NCI-H524 (cell line): ENCODE measurements around the gene NAALADL2.
A peak's percentile ranks its signal among the peaks of the same experiment; 100 is the strongest.

Experiments used
- DNase-seq, 2 experiments: peaks; one replicate each; lab custom pipeline; 2025; lab: John Stamatoyannopoulos, UW

Gene NAALADL2

GRCh38 chr3:175200391-175201095 lies 341.4 kb downstream of the NAALADL2 start:
- DNase-seq, result no peak

- DNase-seq, result no peak
Measured at GRCh38 chr3:175207361-175207760, 348.2 kb downstream of the NAALADL2 start.

DNA sequence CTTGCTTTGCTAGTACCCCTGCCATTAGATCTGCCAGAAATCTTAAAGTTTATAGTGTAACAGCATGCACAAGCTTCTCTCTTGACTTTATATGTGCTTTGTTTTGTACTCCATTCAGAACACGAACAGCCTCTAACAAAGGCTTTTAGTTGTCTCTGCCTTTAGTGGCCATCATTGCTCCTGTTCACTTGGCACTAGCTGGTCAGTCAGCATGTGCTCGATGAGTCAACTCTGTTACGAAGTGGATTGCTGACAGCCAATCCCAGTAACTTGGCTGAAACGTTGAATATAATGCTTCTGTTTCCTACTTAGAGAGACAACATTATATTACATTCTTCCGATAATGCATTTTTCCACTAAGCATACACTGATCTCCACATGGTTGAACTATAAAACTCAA lies 349.2 kb downstream of the NAALADL2 start:
- no peak for DNase-seq

GRCh38 chr3:175211466-175211865 lies 352.3 kb downstream of the NAALADL2 start:
- DNase-seq, result no peak

DNA sequence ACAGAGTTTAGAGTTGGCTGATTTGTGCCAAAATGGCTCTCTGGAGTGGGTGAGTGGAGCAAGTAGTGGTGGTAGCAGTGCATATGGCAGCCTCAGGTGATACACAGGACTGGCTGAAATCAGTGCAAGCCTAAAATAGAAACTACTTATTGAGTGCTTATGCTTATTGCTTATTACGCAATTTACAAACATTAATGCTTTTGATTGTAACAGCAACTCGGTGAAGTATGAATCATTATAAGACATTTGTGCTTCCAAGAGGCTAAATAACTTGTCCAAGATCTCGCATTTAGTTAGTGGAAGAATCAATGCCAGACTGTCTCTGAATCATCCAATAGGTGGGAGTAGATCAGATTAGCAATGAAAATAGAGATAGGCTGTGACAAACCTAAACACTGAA lies 353.8 kb downstream of the NAALADL2 start:
- DNase-seq, result no peak

DNA sequence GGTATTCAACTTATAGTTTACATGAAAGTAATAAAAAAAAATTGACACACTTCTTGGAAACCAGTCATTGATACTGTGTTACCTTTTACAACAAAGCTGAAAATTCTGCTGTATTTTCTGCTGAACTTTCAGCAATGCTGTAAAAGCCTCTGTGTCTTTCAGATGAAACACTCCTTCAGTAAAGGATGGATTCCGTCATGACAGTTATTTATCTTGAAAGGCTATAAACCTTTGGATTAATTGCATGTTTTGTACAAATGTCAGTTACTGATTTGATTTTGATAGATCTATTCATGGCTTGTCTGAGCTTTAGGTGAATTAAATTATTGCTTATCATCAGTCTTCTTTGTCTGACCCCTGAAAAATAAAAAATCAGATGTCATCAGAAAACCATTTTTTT lies 355.1 kb downstream of the NAALADL2 start:
- no peak for DNase-seq

- no peak for DNase-seq
Measured at GRCh38 chr3:175215833-175216232, 356.7 kb downstream of the NAALADL2 start.

DNA sequence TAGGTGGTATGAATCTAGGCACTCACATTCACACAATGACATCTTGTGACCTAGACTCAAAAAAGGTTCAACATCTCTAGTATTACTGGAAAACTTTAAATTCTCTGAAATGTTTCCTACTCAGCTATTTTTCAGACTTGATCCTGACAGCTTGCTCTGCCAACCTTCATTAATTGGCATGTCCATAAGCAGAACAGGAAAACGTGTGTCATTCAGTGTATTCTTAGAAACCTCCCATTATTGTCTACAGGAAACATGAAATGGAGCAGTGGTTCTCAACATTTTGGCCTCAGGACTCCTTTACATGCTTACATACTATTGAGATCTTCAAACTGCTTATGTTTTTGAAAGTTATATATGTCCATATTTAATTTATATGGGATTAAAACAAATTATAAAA lies 363.2 kb downstream of the NAALADL2 start:
- no peak for DNase-seq

- DNase-seq, result no peak
Measured at GRCh38 chr3:175224051-175224450, 364.9 kb downstream of the NAALADL2 start.

DNA sequence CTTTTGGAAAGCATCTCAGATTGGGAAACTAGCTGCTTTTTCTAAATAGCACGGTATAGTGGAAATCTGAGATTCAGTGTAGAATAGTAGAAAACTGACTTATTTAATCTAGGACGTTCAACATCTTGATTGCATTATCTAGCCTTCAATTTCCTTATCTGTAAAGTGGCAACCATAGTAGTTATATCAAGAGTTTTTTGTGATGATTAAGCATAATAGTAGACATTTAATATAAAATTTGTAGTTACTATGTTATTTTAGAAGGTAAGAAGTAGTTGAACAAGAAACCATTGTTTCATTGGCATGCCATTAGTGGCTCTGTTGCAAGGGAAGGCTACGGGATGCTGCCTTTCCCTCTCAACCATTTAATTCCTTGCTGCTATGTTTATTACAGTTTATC lies 367.3 kb downstream of the NAALADL2 start:
- no peak for DNase-seq

GRCh38 chr3:175227126-175227525 lies 368.0 kb downstream of the NAALADL2 start:
- DNase-seq, result no peak

GRCh38 chr3:175233957-175234940 lies 375.1 kb downstream of the NAALADL2 start:
- DNase-seq, result no peak

GRCh38 chr3:175238801-175239200 lies 379.7 kb downstream of the NAALADL2 start:
- no peak for DNase-seq

GRCh38 chr3:175240921-175241320 lies 381.8 kb downstream of the NAALADL2 start:
- no peak for DNase-seq

GRCh38 chr3:175242243-175242642 lies 383.1 kb downstream of the NAALADL2 start:
- DNase-seq, result no peak

DNA sequence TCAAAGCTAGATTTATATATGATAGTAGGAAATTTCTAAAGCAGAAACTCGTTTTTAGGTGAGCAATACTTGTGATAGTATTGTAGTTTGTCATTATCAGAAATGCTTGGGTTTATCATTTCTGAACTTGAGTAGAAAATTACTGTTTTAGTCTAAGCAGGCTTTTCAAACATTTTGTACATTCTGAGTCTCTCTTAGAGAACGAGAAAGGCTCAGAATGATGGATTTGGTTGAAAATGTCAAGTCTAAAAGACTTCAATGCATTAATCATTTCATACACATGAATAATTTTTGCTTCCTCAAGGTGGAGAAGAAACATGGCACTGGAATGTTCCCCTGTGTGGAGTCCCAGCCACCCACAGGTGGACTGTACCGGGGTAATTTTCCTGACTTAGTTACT lies 387.1 kb downstream of the NAALADL2 start:
- no peak for DNase-seq

DNA sequence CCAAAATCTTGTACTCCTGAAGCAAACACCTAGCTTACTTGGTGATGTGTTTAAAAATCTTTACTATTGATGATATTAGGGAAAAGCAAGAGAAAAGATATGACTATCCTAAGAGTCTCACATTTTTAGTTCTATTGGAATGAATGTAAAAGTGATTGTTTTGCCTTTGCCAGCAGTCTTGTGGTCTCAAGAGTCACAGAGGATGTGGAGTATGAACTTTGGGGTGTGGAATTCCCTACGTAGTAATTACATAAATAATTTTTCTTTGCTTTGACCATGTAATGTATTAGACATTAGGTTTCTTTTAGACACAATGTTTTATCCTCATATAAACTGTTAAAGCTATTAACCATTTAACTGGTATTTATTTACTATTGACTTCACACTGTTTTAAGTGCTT lies 387.6 kb downstream of the NAALADL2 start:
- no peak for DNase-seq

DNA sequence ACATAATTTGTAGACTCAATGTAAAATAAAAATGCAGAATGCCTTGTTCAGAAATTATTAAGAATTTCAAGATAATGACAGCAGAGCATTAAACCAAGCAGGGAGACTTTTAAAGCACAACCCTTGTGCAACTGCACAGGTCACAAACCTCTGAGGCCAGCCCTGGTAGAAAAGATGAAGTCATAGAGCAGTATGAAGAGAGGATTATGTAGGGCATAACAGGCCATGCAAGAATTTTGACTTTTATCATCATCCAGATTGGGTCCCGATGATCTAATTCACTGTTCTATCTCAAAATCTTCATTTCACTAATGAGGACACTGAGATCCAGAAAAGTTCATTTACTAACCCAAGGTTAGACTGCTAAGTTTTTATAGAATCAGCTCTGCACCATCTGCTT lies 388.5 kb downstream of the NAALADL2 start:
- DNase-seq, result no peak

GRCh38 chr3:175248832-175249231 lies 389.7 kb downstream of the NAALADL2 start:
- DNase-seq, result no peak

DNA sequence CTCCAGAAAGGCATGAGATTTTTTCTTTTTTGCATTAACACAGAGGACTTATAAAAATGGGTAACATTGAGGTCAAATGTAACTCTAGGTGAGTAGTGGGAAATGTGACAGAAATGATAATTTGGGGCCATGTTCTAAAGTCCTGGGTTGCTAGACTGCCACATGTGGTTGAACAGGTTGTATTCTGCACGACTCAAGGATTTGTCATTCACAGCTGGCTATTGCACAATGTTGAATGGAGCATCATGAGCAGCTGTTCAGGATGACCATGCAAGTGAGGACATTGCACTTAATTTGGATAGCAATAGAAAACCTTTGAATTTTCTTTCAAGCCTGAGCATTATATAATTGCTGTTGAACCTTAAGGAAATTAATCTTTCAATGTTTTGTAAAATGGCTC lies 396.6 kb downstream of the NAALADL2 start:
- peak in 1 of 2 experiments; percentile 22 for DNase-seq

GRCh38 chr3:175257123-175257522 lies 398.0 kb downstream of the NAALADL2 start:
- DNase-seq, result no peak

DNA sequence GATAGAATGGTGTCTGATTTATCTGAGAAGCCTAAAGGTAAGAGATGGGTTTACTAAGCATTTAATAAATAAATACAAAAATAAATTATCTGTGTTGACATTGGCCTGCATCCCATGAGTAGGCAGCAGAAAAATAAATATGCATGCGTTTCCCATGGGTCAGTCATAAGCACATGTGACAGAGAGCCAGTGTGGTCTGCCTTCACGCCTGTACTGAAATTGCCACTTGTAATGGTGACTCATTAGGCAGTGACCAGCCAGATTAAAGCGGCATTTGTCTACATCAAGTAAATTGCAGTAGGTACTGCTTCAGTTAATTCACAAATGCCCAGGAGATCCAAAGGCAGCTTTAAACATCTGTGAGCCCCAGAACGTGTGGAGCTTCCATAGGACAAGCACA lies 399.6 kb downstream of the NAALADL2 start:
- DNase-seq, result no peak

GRCh38 chr3:175260145-175260794 lies 401.1 kb downstream of the NAALADL2 start:
- no peak for DNase-seq
